Psoas muscle (tissue), 8 donors: ENCODE results near the gene PCDH10. TPM values are rescaled to one million over a fixed set of nuclear protein-coding genes. Genes with fewer than 3 reads are reported as not detected.
A peak's percentile ranks its signal among the peaks of the same experiment; 100 is the strongest.

Source experiments
- ATAC-seq, 4 donors: fragments of 200-7000 bp; cut with Tn5 transposase; one replicate each; pipeline ENCODE4 v1.9.1; 2020; ENCODE audit warnings: moderate library complexity in 3 of 4, mild to moderate bottlenecking in 2 of 4
- DNase-seq, 2 donors: peaks; one replicate each; pipeline ENCODE4 v3.0.0-alpha.2; 2020
- H3K27ac ChIP-seq: fragments of 200-600 bp; one replicate; pipeline ENCODE4 v1.8.0; 2022
- H3K27me3 ChIP-seq, 3 donors: fragments of 200-600 bp in 1 of 3; one replicate each; pipeline versions ENCODE4 v1.6.1 to v1.8.0; 2013 to 2022; ENCODE audit warnings: low read length in 2 of 3, mild to moderate bottlenecking in 2 of 3, moderate library complexity in 1 of 3; ENCODE audit not compliant: insufficient read depth in 3 of 3
- H3K36me3 ChIP-seq, 2 donors: fragments of 200-600 bp in 1 of 2; one replicate each; pipeline versions ENCODE4 v1.6.1 to v1.8.0; 2013 to 2022; ENCODE audit warnings: low read depth in 1 of 2, mild to moderate bottlenecking in 1 of 2, moderate library complexity in 1 of 2; ENCODE audit not compliant: insufficient read depth in 1 of 2
- H3K4me1 ChIP-seq: fragments of 200-600 bp; one replicate; pipeline ENCODE4 v1.8.0; 2022
- H3K4me3 ChIP-seq: fragments of 200-600 bp; one replicate; pipeline ENCODE4 v1.8.0; 2022; ENCODE audit warnings: mild to moderate bottlenecking
- H3K9me3 ChIP-seq: fragments of 200-600 bp; one replicate; pipeline ENCODE4 v1.8.0; 2022
- CTCF ChIP-seq: fragments of 200-600 bp; IDR thresholded peaks from one replicate; pipeline ENCODE4 v1.8.0; 2022; ENCODE audit warnings: antibody characterized with exemption
- WGBS, 3 donors: extraction: QIAGEN DNeasy Blood & Tissue Kit; methylation state at CpG; one replicate each; pipeline versions ENCODE4 v1.1.6 to v1.1.7; 2013; 5-methylcytosine and 5-hydroxymethylcytosine counted together
- intact Hi-C, 2 donors: fragments of 100-400 bp; cut with DNase I; formaldehyde crosslinking; loops; one replicate each; pipeline versions ENCODE4 v1.11.0 to v1.14.2; 2022
- long read RNA-seq, 2 donors: library from polyadenylated mRNA; unstranded; transcript quantifications; one replicate each; pipeline ENCODE4 v2.0.0, GENCODE V29; 2021
- polyA plus RNA-seq, 3 donors: library from polyadenylated mRNA; stranded (reverse); fragments of 200-250 nt; gene quantifications; one replicate each; pipeline ENCODE4 v1.2.3, GENCODE V29; 2013
- total RNA-seq, 4 donors: library from RNA; stranded (reverse); fragmentation: NEBNext Ultra II Directional in 2 of 4; extraction: Animal tissue kit (Norgen Biotek cat#: 25700) in 2 of 4; gene quantifications; one replicate each; pipeline versions ENCODE4 v1.2.1 to v1.2.4, GENCODE V29; 2021 to 2023
- donor health status: healthy with polysubstance abuse.
- donor health status: DM: no; HTN: no; CAD: no; lungs with moderate emphysema.
- donor health status: Bipolar disorder and iron deficiency.
- donor health status: healthy.
- donor health status: DM: yes; HTN: yes; CAD: no.
- donor health status: DM: no; HTN: no; CAD: no.
- donor health status: DM: no; HTN: no; CAD: no.
- donor health status: DM: yes; HTN: yes; CAD: no.

The PCDH10 gene
- total RNA-seq (under 1 TPM in 1 of 4 donors, not detected in 3; 0.12 TPM), polyA plus RNA-seq (under 1 TPM; 0.01 to 0.05 (median 0.01) TPM)
- long read RNA-seq, donor 1, result 0 reads
- long read RNA-seq, donor 2, result 0 reads

- H3K27me3 ChIP-seq, result peaks cover 4 to 88% (median 41%) of the 10 kb centered on the region in 3 donors
- no peak for TF ChIP-seq CTCF
- ATAC-seq (peak; percentile 93 to 97 (median 94)), DNase-seq (peak; percentile 86 to 91)
- H3K9me3 ChIP-seq, result no peaks in the 10 kb centered on the region
- no peaks in the 10 kb centered on the region for H3K36me3 ChIP-seq
- WGBS, 3 donors, result 0 to 1% (median 1%) methylated on average over 38 of the region's 38 CpGs
- no peak within 1 kb of the TSS for H3K27ac ChIP-seq
- intact Hi-C loops, result no loop called here
- H3K4me3 ChIP-seq, result peak within 1 kb of the TSS; percentile 62
- peaks cover 26% of the 10 kb centered on the region for H3K4me1 ChIP-seq
These were observed at the start of gene PCDH10 for GRCh38 chr4:133148690-133149363. Gene PCDH10 (plus strand): TSS chr4:133149294. CDS start chr4:133150141, 847 bp downstream.

- no peak for DNase-seq
- Histone ChIP-seq H3K4me1 (no peaks in the 10 kb centered on the region), H3K27me3 (no peaks in the 10 kb centered on the region), H3K4me3 (no peak overlapping the region), H3K27ac (no peak overlapping the region), H3K9me3 (no peaks in the 10 kb centered on the region), H3K36me3 (no peaks in the 10 kb centered on the region)
- intact Hi-C loops, result no loop called here
- no peak for TF ChIP-seq CTCF
- WGBS, 3 donors, result 87 to 88% (median 87%) methylated on average over 6 of the region's 6 CpGs
- ATAC-seq, result no peak
These were observed 47.1 kb upstream of the PCDH10 start for GRCh38 chr4:133102043-133102442.

GRCh38 chr4:133102612-133103409 is 46.3 kb upstream of the PCDH10 start:
- Histone ChIP-seq H3K9me3 (no peaks in the 10 kb centered on the region), H3K36me3 (no peaks in the 10 kb centered on the region), H3K27me3 (no peaks in the 10 kb centered on the region), H3K27ac (no peak overlapping the region), H3K4me3 (no peak overlapping the region), H3K4me1 (no peaks in the 10 kb centered on the region)
- DNase-seq (no peak), ATAC-seq (no peak)
- intact Hi-C loops, result no loop called here
- WGBS, 3 donors, result 64 to 70% (median 68%) methylated on average over 4 of the region's 4 CpGs
- TF ChIP-seq CTCF, result no peak

GRCh38 chr4:133112641-133113040 is 36.5 kb upstream of the PCDH10 start:
- H3K9me3 ChIP-seq, result no peaks in the 10 kb centered on the region
- no peaks in the 10 kb centered on the region for H3K27me3 ChIP-seq
- H3K4me1 ChIP-seq, result no peaks in the 10 kb centered on the region
- H3K36me3 ChIP-seq, result no peaks in the 10 kb centered on the region
- intact Hi-C loops, result no loop called here
- no peak overlapping the region for H3K4me3 ChIP-seq
- DNase-seq, result no peak
- no peak for ATAC-seq
- no peak overlapping the region for H3K27ac ChIP-seq
- no peak for TF ChIP-seq CTCF
